Panc1 (cell line): Measurements from ENCODE around the gene SZT2. TPM values are rescaled to one million over a fixed set of nuclear protein-coding genes. Genes with fewer than 3 reads are reported as not detected.

Experiments used
- ATAC-seq: fragments of 200-7000 bp; cut with Tn5 transposase; 2 replicates; pipeline ENCODE4 v1.9.1; 2020; ENCODE audit warnings: mild to moderate bottlenecking, moderate library complexity
- BruUV-seq: library from RNA; stranded (reverse); fragments of 400-500 nt; replicated peaks from 2 replicates; lab custom pipeline; 2021; lab: Mats Ljungman, UMichigan
- CTCF ChIA-PET: fragments of 300-600 bp; sonication (Branson Sonifier 250); formaldehyde crosslinking; loops from one replicate; lab custom pipeline; 2022; ENCODE audit warnings: antibody characterized with exemption; lab: Charles Lee
- POLR2A ChIA-PET: fragments of 300-600 bp; sonication (Branson Sonifier 250); formaldehyde crosslinking; loops from one replicate; lab custom pipeline; 2022; ENCODE audit warnings: antibody characterized with exemption; lab: Charles Lee
- DNase-seq: peaks from one replicate; pipeline ENCODE4 v3.0.0-alpha.2; 2010; ENCODE audit warnings: low read depth, low spot score
- H3K27ac ChIP-seq: 2 replicates; pipeline ENCODE4 v1.5.1; 2011; ENCODE audit warnings: mild to moderate bottlenecking, low read length, inconsistent platforms
- H3K27me3 ChIP-seq: fragments of 200-500 bp; sonication (Bioruptor generic); 2 replicates; pipeline ENCODE4 v1.6.0; 2014; ENCODE audit warnings: low read length, inconsistent platforms; ENCODE audit not compliant: control insufficient read depth, insufficient read depth
- H3K36me3 ChIP-seq: fragments of 200-500 bp; sonication (Bioruptor generic); 2 replicates; pipeline ENCODE4 v1.5.1; 2014; ENCODE audit warnings: inconsistent platforms, mild to moderate bottlenecking, low read length, moderate library complexity; ENCODE audit not compliant: control insufficient read depth, insufficient read depth
- H3K4me1 ChIP-seq: 2 replicates; pipeline ENCODE4 v1.5.1; 2011; ENCODE audit warnings: inconsistent platforms, mild to moderate bottlenecking, low read length, moderate library complexity; ENCODE audit not compliant: control insufficient read depth, insufficient read depth
- H3K4me3 ChIP-seq, 2 experiments: 2 replicates each; pipeline ENCODE4 v1.5.1; 2011 to 2012; ENCODE audit warnings: low read depth in 2 of 2, low read length in 2 of 2, mild to moderate bottlenecking in 2 of 2, inconsistent platforms in 1 of 2, moderate library complexity in 1 of 2
- H3K9me3 ChIP-seq: fragments of 200-500 bp; sonication (Bioruptor generic); 2 replicates; pipeline ENCODE4 v1.5.1; 2014; ENCODE audit warnings: low read depth, mild to moderate bottlenecking, inconsistent platforms, low read length, moderate library complexity; ENCODE audit not compliant: control insufficient read depth, insufficient read depth
- POLR2AphosphoS5 ChIP-seq: IDR thresholded peaks from 2 replicates; pipeline ENCODE4 v1.6.1; 2012; ENCODE audit warnings: mild to moderate bottlenecking, low read depth, low read length, moderate library complexity
- SIN3A ChIP-seq: IDR thresholded peaks from 2 replicates; pipeline ENCODE4 v1.6.1; 2012; ENCODE audit warnings: low read depth, mild to moderate bottlenecking, low read length, moderate library complexity, borderline replicate concordance; ENCODE audit not compliant: insufficient read depth
- TCF7L2 ChIP-seq: IDR thresholded peaks from 2 replicates; pipeline ENCODE4 v1.6.1; 2011; ENCODE audit warnings: mild to moderate bottlenecking, low read depth, low read length, inconsistent platforms
- in situ Hi-C: cut with HindIII; loops from 2 replicates; pipeline ENCODE4 v1.10.0; 2016; ENCODE audit warnings: low sequenced_read_pairs, low pct_unique_long_range_greater_than_20kb
- intact Hi-C: fragments of 100-400 bp; cut with micrococcal nuclease; formaldehyde crosslinking; loops from one replicate; pipeline ENCODE4 v1.10.0; 2022; ENCODE audit not compliant: unreplicated experiment
- total RNA-seq: library from RNA; stranded (reverse); gene quantifications from one replicate; pipeline ENCODE4 v1.2.1, GENCODE V29; 2021; ENCODE audit not compliant: unreplicated experiment
- TF ChIP-seq, protein P1 (sequence below), 2 experiments: IDR thresholded peaks; 2 replicates each; pipeline ENCODE4 v1.6.1; 2011 to 2012; ENCODE audit warnings: low read depth in 2 of 2, control low read depth in 1 of 2, low read length in 1 of 2, mild to moderate bottlenecking in 1 of 2, moderate library complexity in 1 of 2; ENCODE audit not compliant: insufficient read depth in 1 of 2
- TF ChIP-seq, protein P2 (sequence below): fragments of 450-650 bp; IDR thresholded peaks from 2 replicates; pipeline ENCODE4 v1.5.1; 2017; ENCODE audit warnings: mild to moderate bottlenecking

The SZT2 gene
- total RNA-seq, 1 experiment from 2014 or later: 40.2 TPM

DNA sequence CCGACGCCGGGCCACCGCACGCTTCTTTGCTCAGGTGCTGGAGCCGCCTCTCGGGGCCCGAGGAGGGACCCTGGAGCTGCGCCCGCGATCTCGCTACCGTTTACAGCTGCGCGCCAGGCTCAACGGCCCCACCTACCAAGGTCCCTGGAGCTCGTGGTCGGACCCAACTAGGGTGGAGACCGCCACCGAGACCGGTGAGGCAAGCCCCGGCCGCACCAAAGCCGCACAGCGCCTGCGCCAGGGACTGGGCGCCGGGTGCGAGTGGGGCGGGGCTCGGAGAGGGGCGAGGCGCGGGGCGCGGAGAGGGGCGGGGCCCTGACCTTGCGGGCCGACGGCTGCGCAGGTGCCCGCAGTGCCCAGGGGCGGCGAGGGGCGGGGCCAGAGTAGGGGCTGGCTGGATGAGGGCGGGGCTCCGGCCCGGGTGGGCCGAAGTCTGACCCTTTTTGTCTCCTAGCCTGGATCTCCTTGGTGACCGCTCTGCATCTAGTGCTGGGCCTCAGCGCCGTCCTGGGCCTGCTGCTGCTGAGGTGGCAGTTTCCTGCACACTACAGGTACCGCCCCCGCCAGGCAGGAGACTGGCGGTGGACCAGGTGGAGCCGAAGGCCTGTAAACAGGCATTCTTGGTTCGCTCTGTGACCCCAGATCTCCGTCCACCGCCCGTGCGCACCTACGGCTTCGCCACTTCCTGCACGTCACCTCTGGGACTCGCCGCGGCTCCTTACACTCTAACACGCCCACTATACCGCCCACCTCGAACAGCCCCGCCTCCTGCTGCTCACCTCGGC is 40.7 kb upstream of the SZT2 start:
- H3K9me3 ChIP-seq: no peaks in the 10 kb centered on the region
- intact Hi-C loops: no loop called here
- no peaks in the 10 kb centered on the region for H3K27me3 ChIP-seq
- in situ Hi-C loops: no loop called here
- TF ChIP-seq POLR2AphosphoS5: peak; percentile 82
- TF ChIP-seq, protein P1, sequence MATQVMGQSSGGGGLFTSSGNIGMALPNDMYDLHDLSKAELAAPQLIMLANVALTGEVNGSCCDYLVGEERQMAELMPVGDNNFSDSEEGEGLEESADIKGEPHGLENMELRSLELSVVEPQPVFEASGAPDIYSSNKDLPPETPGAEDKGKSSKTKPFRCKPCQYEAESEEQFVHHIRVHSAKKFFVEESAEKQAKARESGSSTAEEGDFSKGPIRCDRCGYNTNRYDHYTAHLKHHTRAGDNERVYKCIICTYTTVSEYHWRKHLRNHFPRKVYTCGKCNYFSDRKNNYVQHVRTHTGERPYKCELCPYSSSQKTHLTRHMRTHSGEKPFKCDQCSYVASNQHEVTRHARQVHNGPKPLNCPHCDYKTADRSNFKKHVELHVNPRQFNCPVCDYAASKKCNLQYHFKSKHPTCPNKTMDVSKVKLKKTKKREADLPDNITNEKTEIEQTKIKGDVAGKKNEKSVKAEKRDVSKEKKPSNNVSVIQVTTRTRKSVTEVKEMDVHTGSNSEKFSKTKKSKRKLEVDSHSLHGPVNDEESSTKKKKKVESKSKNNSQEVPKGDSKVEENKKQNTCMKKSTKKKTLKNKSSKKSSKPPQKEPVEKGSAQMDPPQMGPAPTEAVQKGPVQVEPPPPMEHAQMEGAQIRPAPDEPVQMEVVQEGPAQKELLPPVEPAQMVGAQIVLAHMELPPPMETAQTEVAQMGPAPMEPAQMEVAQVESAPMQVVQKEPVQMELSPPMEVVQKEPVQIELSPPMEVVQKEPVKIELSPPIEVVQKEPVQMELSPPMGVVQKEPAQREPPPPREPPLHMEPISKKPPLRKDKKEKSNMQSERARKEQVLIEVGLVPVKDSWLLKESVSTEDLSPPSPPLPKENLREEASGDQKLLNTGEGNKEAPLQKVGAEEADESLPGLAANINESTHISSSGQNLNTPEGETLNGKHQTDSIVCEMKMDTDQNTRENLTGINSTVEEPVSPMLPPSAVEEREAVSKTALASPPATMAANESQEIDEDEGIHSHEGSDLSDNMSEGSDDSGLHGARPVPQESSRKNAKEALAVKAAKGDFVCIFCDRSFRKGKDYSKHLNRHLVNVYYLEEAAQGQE (IDR thresholded peaks at IDR 0.05; ENCODE audit: insufficient read depth in 1 of 2, low read depth in 2 of 2, low read length in 1 of 2): peak in 1 of 2 experiments; percentile 27; a peak in 1 of 4 replicates
- TF ChIP-seq SIN3A: no peak
- no peaks in the 10 kb centered on the region for H3K36me3 ChIP-seq
- H3K27ac ChIP-seq: peak overlapping the region; percentile 91
- ATAC-seq (peak; percentile 95), DNase-seq (peak; percentile 53)
- POLR2A ChIA-PET: interaction anchor here (0.6 to 1.1 kb wide), 2 partner anchors 9 to 66 kb away, joined by 3 to 4 read pairs; partner anchors contain the start of gene CDC20
- no TSS peak for BruUV-seq
- peaks cover 14% of the 10 kb centered on the region for H3K4me1 ChIP-seq
- peak overlapping the region; percentile 59 to 67 for H3K4me3 ChIP-seq
- CTCF ChIA-PET: interaction anchor here (0.6 kb wide), 1 partner anchor 66 kb away, joined by 5 read pairs; no protein-coding TSS in a partner anchor

DNA sequence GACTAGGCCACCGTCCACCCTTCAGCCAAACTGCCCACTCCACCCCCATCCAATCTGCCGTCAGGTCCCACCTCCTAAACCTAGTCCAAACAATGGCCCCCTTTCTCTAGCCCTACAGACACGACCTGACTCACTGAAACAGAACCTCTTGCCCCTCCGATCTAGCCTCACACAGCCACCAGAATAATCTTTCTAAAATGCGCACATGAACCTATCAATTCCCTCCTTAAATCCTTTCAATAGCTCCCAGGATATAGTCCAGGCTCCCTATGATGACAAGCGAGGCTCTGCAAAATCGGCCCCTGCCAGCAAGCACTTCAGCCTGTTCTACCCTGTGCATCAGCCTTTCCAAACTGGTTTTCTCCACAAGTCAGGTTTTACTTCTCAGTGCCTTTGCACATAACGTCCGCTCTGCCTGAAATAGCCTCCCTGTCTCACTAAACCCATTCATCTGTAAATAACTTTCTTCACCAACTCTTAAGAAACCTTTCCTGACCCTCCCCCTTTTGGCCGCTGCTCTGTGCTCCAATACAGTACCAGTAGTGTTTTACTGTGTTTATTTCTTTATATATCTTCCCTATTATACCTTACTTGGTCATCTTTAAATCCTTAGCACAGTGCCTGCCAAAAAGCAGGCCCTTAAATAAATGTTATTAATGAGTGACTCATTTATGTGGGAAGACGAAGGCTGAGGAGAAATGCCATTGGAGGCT is 39.9 kb upstream of the SZT2 start:
- Histone ChIP-seq H3K4me1 (peaks cover 14% of the 10 kb centered on the region), H3K27me3 (no peaks in the 10 kb centered on the region), H3K4me3 (peak overlapping the region; percentile 59 to 67), H3K27ac (peak overlapping the region; percentile 55), H3K36me3 (no peaks in the 10 kb centered on the region), H3K9me3 (no peaks in the 10 kb centered on the region)
- ChIA-PET CTCF (no interaction called here), POLR2A (no interaction called here)
- DNase-seq (no peak), ATAC-seq (peak; percentile 3; the same call in 1 of the 2 replicates)
- no TSS peak for BruUV-seq
- intact Hi-C loops: no loop called here
- TF ChIP-seq SIN3A (no peak), POLR2AphosphoS5 (0 out of 2 replicates have a peak, but pooled peaks have one; percentile 13)
- in situ Hi-C loops: no loop called here

DNA sequence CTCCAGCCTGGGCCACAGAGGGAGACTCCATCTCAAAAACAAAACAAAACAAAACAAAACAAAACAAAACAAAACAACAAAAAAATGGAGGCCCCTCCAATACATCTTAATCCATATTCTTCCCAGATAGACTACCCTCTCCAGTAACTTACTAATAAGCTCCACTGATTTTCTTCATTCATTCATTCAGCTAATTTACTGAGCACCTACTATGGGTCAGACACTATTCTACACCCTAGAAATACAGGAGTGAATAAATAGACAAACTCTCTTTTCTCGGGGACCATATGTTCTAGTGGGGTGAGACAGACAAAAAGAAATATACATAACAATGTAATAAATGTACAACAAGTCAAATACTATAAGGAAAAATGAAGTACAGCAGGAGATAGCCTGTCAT is 38.7 kb upstream of the SZT2 start:
- no TSS peak for BruUV-seq
- intact Hi-C loops: no loop called here
- CTCF ChIA-PET: no interaction called here

More for the DNA sequence above, 38.7 kb upstream of the SZT2 start:
- in situ Hi-C loops: no loop called here
- H3K27ac ChIP-seq: no peak overlapping the region
- no peak for DNase-seq
- TF ChIP-seq, protein P2, sequence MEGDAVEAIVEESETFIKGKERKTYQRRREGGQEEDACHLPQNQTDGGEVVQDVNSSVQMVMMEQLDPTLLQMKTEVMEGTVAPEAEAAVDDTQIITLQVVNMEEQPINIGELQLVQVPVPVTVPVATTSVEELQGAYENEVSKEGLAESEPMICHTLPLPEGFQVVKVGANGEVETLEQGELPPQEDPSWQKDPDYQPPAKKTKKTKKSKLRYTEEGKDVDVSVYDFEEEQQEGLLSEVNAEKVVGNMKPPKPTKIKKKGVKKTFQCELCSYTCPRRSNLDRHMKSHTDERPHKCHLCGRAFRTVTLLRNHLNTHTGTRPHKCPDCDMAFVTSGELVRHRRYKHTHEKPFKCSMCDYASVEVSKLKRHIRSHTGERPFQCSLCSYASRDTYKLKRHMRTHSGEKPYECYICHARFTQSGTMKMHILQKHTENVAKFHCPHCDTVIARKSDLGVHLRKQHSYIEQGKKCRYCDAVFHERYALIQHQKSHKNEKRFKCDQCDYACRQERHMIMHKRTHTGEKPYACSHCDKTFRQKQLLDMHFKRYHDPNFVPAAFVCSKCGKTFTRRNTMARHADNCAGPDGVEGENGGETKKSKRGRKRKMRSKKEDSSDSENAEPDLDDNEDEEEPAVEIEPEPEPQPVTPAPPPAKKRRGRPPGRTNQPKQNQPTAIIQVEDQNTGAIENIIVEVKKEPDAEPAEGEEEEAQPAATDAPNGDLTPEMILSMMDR: no peak
- TF ChIP-seq SIN3A: no peak
- TF ChIP-seq, protein P1 (IDR thresholded peaks at IDR 0.05; ENCODE audit: insufficient read depth in 1 of 2, low read depth in 2 of 2, low read length in 1 of 2): no peak
- no peak for TF ChIP-seq TCF7L2
- TF ChIP-seq POLR2AphosphoS5: no peak
- H3K4me1 ChIP-seq: peaks cover 14% of the 10 kb centered on the region
- no peak for ATAC-seq
- H3K9me3 ChIP-seq: no peaks in the 10 kb centered on the region
- POLR2A ChIA-PET: no interaction called here
- H3K4me3 ChIP-seq: no peak overlapping the region
- no peaks in the 10 kb centered on the region for H3K27me3 ChIP-seq
- H3K36me3 ChIP-seq: no peaks in the 10 kb centered on the region
